Measurements from ENCODE around the gene IFT81. TPM values are rescaled to one million over a fixed set of nuclear protein-coding genes. Genes with fewer than 3 reads are reported as not detected.
"Not testable (repeated sequence)": the region's sequence is repeated elsewhere in the genome, so short reads cannot be mapped to it uniquely, and the experiment has no call there.

Gene IFT81
- total and polyA plus RNA-seq, 2 donors, result 7.3 to 8.0 TPM

DNA sequence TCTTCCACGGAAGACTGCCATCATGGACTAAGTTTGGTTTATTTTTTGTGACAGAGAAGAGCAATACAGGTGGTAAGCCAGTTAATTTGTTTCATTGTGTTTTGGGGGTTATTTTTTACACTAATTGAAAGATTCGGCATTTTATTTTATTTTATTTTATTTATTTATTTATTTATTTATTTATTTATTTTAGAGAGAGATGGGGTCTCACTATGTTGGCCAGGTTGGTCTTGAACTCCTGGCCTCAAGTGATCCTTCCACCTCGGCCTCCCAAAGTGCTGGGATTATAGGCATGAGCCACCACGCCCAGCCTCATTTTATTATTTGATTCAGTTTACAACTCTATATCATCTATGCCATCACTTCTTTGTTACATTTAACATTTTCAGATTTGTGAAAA is 104.2 kb downstream of the IFT81 start:
- H3K36me3 ChIP-seq (ENCODE audit: control insufficient read depth in 2 of 2, insufficient read depth in 2 of 2, low read length in 1 of 2); H3K4me3 ChIP-seq (ENCODE audit: low read length in 2 of 2); H3K9me3 ChIP-seq (ENCODE audit: control insufficient read depth in 2 of 2, insufficient read depth in 1 of 2, low read length in 1 of 2); H3K27me3 ChIP-seq (ENCODE audit: control insufficient read depth in 2 of 2, insufficient read depth in 1 of 2, low read length in 1 of 2); DNase-seq (ENCODE audit: low read depth in 6 of 9, low spot score in 9 of 9); H3K4me1 ChIP-seq (ENCODE audit: control insufficient read depth in 2 of 2, insufficient read depth in 2 of 2, low read length in 2 of 2); H3K27ac ChIP-seq (ENCODE audit: low read depth in 1 of 2, low read length in 1 of 2): not testable (repeated sequence)
- 98% methylated on average over 4 of the region's 4 CpGs for WGBS

DNA sequence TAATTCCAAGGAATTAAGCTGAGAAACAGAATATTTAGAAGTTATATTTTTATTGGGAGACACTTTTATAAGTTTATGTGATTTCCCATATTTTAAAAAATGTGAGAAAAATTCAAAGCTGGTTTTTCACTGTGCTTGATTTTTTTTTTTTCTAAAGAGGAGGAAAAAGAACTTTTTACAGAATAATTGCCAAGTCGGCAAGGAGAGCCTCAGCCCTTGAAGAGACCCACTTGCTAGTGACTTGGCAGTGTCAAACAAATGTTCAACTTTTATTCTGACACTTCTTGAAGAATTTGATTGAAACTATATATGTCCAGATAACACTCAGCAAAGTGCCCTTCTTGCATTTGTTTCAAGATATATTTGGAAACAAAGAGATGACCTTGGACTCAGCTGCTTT is 104.6 kb downstream of the IFT81 start:
- Histone ChIP-seq H3K4me3 (ENCODE audit: low read length in 2 of 2) (no peak overlapping the region), H3K36me3 (ENCODE audit: control insufficient read depth in 2 of 2, insufficient read depth in 2 of 2, low read length in 1 of 2) (no peaks in the 10 kb centered on the region), H3K9me3 (ENCODE audit: control insufficient read depth in 2 of 2, insufficient read depth in 1 of 2, low read length in 1 of 2) (no peaks in the 10 kb centered on the region), H3K27me3 (ENCODE audit: control insufficient read depth in 2 of 2, insufficient read depth in 1 of 2, low read length in 1 of 2) (no peaks in the 10 kb centered on the region), H3K4me1 (ENCODE audit: control insufficient read depth in 2 of 2, insufficient read depth in 2 of 2, low read length in 2 of 2) (no peaks in the 10 kb centered on the region), H3K27ac (ENCODE audit: low read depth in 1 of 2, low read length in 1 of 2) (no peak overlapping the region)
- DNase-seq (ENCODE audit: low read depth in 6 of 9, low spot score in 9 of 9), result no peak
- WGBS, result 100% methylated on average over 1 of the region's 1 CpG

DNA sequence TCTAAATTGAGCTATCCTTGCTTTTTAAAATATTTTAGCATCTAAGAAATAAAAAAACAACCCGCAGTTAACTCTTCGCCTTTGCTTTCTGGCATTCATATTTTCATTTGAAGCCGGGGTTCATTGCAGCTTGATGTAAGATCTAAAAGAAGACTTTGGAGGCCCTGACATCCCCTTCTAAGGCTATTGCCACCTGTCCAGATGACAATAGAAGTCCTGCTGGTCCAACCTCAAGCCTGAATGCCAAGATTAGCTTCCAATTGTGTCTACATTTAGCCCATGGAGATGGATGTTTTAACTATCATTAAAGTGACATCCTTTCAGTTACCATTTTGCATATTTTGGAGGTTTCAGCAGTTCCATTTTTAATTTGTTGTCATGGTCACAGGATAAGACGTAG is 105.3 kb downstream of the IFT81 start:
- Histone ChIP-seq H3K36me3 (ENCODE audit: control insufficient read depth in 2 of 2, insufficient read depth in 2 of 2, low read length in 1 of 2) (no peaks in the 10 kb centered on the region), H3K27me3 (ENCODE audit: control insufficient read depth in 2 of 2, insufficient read depth in 1 of 2, low read length in 1 of 2) (no peaks in the 10 kb centered on the region), H3K27ac (ENCODE audit: low read depth in 1 of 2, low read length in 1 of 2) (no peak overlapping the region), H3K4me1 (ENCODE audit: control insufficient read depth in 2 of 2, insufficient read depth in 2 of 2, low read length in 2 of 2) (no peaks in the 10 kb centered on the region), H3K4me3 (ENCODE audit: low read length in 2 of 2) (no peak overlapping the region), H3K9me3 (ENCODE audit: control insufficient read depth in 2 of 2, insufficient read depth in 1 of 2, low read length in 1 of 2) (no peaks in the 10 kb centered on the region)
- no peak for DNase-seq (ENCODE audit: low read depth in 6 of 9, low spot score in 9 of 9)
- WGBS, result 97% methylated on average over 4 of the region's 4 CpGs

DNA sequence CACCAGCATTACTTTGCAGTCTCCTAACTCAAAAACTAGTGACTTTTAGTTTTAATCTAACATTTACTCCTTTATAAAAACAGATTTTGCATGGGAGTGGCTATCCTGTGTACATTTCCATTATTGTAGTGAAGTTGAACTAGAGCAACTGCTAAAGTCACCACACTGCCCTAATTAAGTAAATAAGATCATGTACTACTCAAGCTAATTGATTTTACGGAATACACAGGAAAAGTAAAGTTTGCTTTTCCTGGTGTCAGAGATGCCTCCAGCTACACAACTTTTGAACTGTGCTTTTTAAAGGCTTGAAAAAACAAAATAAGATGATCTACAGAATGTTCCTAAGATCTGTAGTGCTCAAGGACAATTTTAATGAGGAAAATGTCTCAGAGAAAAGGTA is 106.5 kb downstream of the IFT81 start:
- DNase-seq (ENCODE audit: low read depth in 6 of 9, low spot score in 9 of 9), result no peak
- Histone ChIP-seq H3K4me3 (ENCODE audit: low read length in 2 of 2) (no peak overlapping the region), H3K9me3 (ENCODE audit: control insufficient read depth in 2 of 2, insufficient read depth in 1 of 2, low read length in 1 of 2) (no peaks in the 10 kb centered on the region), H3K36me3 (ENCODE audit: control insufficient read depth in 2 of 2, insufficient read depth in 2 of 2, low read length in 1 of 2) (no peaks in the 10 kb centered on the region), H3K27me3 (ENCODE audit: control insufficient read depth in 2 of 2, insufficient read depth in 1 of 2, low read length in 1 of 2) (no peaks in the 10 kb centered on the region), H3K27ac (ENCODE audit: low read depth in 1 of 2, low read length in 1 of 2) (no peak overlapping the region), H3K4me1 (ENCODE audit: control insufficient read depth in 2 of 2, insufficient read depth in 2 of 2, low read length in 2 of 2) (no peaks in the 10 kb centered on the region)
- WGBS, result 99% methylated on average over 1 of the region's 1 CpG

DNA sequence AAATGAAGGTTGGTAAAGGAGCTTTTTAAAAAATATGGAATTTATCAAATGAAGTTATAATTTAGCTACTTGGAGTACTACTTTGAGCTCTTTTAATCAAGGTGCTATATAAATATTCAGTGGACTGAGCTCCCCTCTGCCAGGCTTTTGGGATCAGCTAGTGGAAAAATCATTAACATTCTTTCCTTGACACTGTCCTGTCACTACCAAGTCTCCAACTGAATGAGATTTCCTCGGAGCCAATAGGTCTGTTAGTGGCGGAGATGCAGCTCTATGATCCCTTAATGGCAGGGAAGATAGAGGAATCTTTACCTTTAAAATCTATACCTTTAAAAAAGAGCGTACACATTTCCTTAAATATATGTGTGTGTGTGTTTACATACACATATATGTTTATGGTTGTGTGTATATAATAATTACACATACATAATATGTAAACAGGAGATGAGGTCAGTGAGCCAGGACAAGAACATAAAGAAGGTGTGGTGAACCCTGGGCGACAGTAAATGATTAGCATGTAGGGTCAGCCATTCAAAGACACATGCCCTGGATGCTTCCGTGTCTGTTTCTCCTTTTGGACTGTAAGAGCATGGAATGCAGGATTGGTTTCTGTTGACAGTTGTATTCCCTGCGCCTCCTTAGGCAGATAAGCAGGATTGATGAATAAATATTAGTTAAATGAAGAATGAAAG is 109.2 kb downstream of the IFT81 start:
- Histone ChIP-seq H3K9me3 (ENCODE audit: control insufficient read depth in 2 of 2, insufficient read depth in 1 of 2, low read length in 1 of 2) (no peaks in the 10 kb centered on the region), H3K4me1 (ENCODE audit: control insufficient read depth in 2 of 2, insufficient read depth in 2 of 2, low read length in 2 of 2) (no peaks in the 10 kb centered on the region), H3K36me3 (ENCODE audit: control insufficient read depth in 2 of 2, insufficient read depth in 2 of 2, low read length in 1 of 2) (no peaks in the 10 kb centered on the region), H3K27ac (ENCODE audit: low read depth in 1 of 2, low read length in 1 of 2) (no peak overlapping the region), H3K27me3 (ENCODE audit: control insufficient read depth in 2 of 2, insufficient read depth in 1 of 2, low read length in 1 of 2) (no peaks in the 10 kb centered on the region), H3K4me3 (ENCODE audit: low read length in 2 of 2) (no peak overlapping the region)
- no peak for DNase-seq (ENCODE audit: low read depth in 6 of 9, low spot score in 9 of 9)
- 95% methylated on average over 6 of the region's 6 CpGs for WGBS

DNA sequence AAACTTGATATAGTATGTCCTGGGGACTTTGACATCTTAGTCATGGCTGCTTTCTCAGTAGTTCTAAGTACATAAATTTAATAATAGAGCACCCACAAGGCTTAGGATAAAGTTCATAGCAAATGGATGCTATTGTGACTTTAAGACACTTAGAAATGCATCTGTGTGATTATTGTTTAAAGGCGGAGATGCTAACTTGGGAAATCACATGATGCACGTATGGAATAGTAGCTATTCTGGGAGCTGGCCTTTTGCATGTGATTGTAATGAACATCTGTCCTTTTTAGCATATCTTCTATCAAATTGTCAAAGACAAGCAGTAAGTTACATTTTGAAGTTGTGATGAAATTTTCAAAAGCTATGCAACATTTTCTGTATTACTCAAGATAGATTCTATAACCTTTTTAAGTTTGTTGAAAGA is 110.2 kb downstream of the IFT81 start:
- no peaks in the 10 kb centered on the region for H3K27me3 ChIP-seq (ENCODE audit: control insufficient read depth in 2 of 2, insufficient read depth in 1 of 2, low read length in 1 of 2)
- no peak overlapping the region for H3K27ac ChIP-seq (ENCODE audit: low read depth in 1 of 2, low read length in 1 of 2)
- WGBS, result 92% methylated on average over 2 of the region's 2 CpGs
- no peaks in the 10 kb centered on the region for H3K9me3 ChIP-seq (ENCODE audit: control insufficient read depth in 2 of 2, insufficient read depth in 1 of 2, low read length in 1 of 2)
- H3K36me3 ChIP-seq (ENCODE audit: control insufficient read depth in 2 of 2, insufficient read depth in 2 of 2, low read length in 1 of 2), result no peaks in the 10 kb centered on the region
- no peak overlapping the region for H3K4me3 ChIP-seq (ENCODE audit: low read length in 2 of 2)
- DNase-seq (ENCODE audit: low read depth in 6 of 9, low spot score in 9 of 9), result no peak
- no peaks in the 10 kb centered on the region for H3K4me1 ChIP-seq (ENCODE audit: control insufficient read depth in 2 of 2, insufficient read depth in 2 of 2, low read length in 2 of 2)

DNA sequence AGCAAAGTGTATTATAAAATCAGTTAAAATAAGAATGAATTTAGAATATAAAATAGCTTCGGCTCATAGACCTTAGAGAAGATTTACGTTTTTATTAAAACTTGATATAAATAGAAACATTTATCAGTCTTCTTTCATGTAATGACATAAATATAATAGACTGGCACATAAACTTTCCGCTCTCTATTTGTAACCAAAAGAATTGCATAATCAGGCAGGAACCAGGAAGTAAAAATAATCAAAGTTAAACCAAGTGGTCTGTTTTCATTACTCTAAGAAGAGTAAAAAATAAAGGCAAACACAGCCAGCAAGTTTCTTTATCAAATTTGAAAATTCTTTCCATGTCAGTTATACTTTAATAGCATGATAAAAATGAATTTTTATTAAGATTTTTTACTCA is 110.6 kb downstream of the IFT81 start:
- Histone ChIP-seq H3K27ac (ENCODE audit: low read depth in 1 of 2, low read length in 1 of 2) (no peak overlapping the region), H3K4me1 (ENCODE audit: control insufficient read depth in 2 of 2, insufficient read depth in 2 of 2, low read length in 2 of 2) (no peaks in the 10 kb centered on the region), H3K9me3 (ENCODE audit: control insufficient read depth in 2 of 2, insufficient read depth in 1 of 2, low read length in 1 of 2) (no peaks in the 10 kb centered on the region), H3K36me3 (ENCODE audit: control insufficient read depth in 2 of 2, insufficient read depth in 2 of 2, low read length in 1 of 2) (no peaks in the 10 kb centered on the region), H3K27me3 (ENCODE audit: control insufficient read depth in 2 of 2, insufficient read depth in 1 of 2, low read length in 1 of 2) (no peaks in the 10 kb centered on the region), H3K4me3 (ENCODE audit: low read length in 2 of 2) (no peak overlapping the region)
- 60% methylated on average over 3 of the region's 3 CpGs for WGBS
- no peak for DNase-seq (ENCODE audit: low read depth in 6 of 9, low spot score in 9 of 9)

DNA sequence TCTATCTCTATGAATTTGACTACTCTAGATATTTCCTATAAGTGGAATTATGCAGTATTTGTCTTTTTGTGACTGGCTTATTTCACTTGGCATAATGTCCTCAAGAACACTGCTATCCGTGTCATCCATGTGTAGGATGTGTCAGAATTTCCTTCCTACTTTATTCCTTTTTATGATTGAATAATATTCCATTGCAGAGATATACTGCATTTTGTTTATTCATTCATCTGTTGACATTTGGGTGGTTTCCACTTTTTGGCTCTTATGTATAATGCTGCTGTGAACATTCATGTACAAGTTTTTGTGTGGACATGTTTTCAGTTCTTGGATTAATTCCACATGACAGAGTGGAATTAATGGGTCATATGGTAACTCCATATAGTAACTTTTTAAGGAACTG is 111.2 kb downstream of the IFT81 start:
- no peaks in the 10 kb centered on the region for H3K27me3 ChIP-seq (ENCODE audit: control insufficient read depth in 2 of 2, insufficient read depth in 1 of 2, low read length in 1 of 2)
- no peaks in the 10 kb centered on the region for H3K9me3 ChIP-seq (ENCODE audit: control insufficient read depth in 2 of 2, insufficient read depth in 1 of 2, low read length in 1 of 2)
- H3K4me3 ChIP-seq (ENCODE audit: low read length in 2 of 2), result no peak overlapping the region
- H3K27ac ChIP-seq (ENCODE audit: low read depth in 1 of 2, low read length in 1 of 2), result no peak overlapping the region
- no peaks in the 10 kb centered on the region for H3K4me1 ChIP-seq (ENCODE audit: control insufficient read depth in 2 of 2, insufficient read depth in 2 of 2, low read length in 2 of 2)
- no peaks in the 10 kb centered on the region for H3K36me3 ChIP-seq (ENCODE audit: control insufficient read depth in 2 of 2, insufficient read depth in 2 of 2, low read length in 1 of 2)
- 100% methylated on average over 1 of the region's 1 CpG for WGBS
- DNase-seq (ENCODE audit: low read depth in 6 of 9, low spot score in 9 of 9), result no peak

DNA sequence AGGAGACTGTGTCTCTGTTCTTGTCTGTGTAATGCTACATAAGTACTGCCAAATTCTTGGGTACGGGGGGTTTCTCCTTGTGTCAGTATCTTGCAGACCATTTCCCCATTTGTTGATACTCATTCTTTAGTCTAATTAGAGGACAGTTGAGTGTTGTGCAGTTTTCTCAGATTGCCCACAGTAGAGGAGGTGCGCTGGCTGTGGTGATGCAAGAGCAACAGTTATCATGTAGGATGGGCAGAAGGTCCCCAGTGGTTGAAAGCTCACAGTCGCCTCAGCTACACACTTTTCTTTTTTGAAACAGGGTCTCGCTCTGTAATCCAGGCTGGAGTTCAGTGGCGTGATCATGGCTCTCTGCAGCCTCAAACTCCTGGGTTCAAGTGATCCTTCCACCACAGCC is 119.1 kb downstream of the IFT81 start:
- 94% methylated on average over 5 of the region's 5 CpGs for WGBS
- no peaks in the 10 kb centered on the region for H3K36me3 ChIP-seq (ENCODE audit: control insufficient read depth in 2 of 2, insufficient read depth in 2 of 2, low read length in 1 of 2)
- H3K27ac ChIP-seq (ENCODE audit: low read depth in 1 of 2, low read length in 1 of 2), result no peak overlapping the region
- peaks cover 0 to 12% of the 10 kb centered on the region in 2 donors for H3K4me1 ChIP-seq (ENCODE audit: control insufficient read depth in 2 of 2, insufficient read depth in 2 of 2, low read length in 2 of 2)
- DNase-seq (ENCODE audit: low read depth in 6 of 9, low spot score in 9 of 9), result no peak
- H3K4me3 ChIP-seq (ENCODE audit: low read length in 2 of 2), result no peak overlapping the region
- peaks cover 0 to 5% of the 10 kb centered on the region in 2 donors for H3K9me3 ChIP-seq (ENCODE audit: control insufficient read depth in 2 of 2, insufficient read depth in 1 of 2, low read length in 1 of 2)
- no peaks in the 10 kb centered on the region for H3K27me3 ChIP-seq (ENCODE audit: control insufficient read depth in 2 of 2, insufficient read depth in 1 of 2, low read length in 1 of 2)
